IMR-90 (cell line): Measurements from ENCODE around the gene DHH.
A peak's percentile ranks its signal among the peaks of the same experiment; 100 is the strongest.

ENCODE experiments used
- BHLHE40 ChIP-seq: fragments of 150-350 bp; IDR thresholded peaks from 2 replicates; pipeline ENCODE4 v1.6.1; 2016; ENCODE audit warnings: mild to moderate bottlenecking, low read depth, low read length
- CHD1 ChIP-seq: IDR thresholded peaks from 2 replicates; pipeline ENCODE4 v1.6.1; 2012; ENCODE audit warnings: low read depth, low read length, improper control_type of control experiment
- ELK1 ChIP-seq: fragments of 150-350 bp; IDR thresholded peaks from 2 replicates; pipeline ENCODE4 v1.6.1; 2016; ENCODE audit warnings: low read depth, mild to moderate bottlenecking, low read length, moderate library complexity, borderline replicate concordance
- MAFK ChIP-seq: IDR thresholded peaks from 2 replicates; pipeline ENCODE4 v1.6.1; 2012; ENCODE audit warnings: low read depth, low read length, improper control_type of control experiment
- MXI1 ChIP-seq: IDR thresholded peaks from 2 replicates; pipeline ENCODE4 v1.6.1; 2012; ENCODE audit warnings: low read depth, mild to moderate bottlenecking, low read length, moderate library complexity, borderline replicate concordance
- POLR2A ChIP-seq: IDR thresholded peaks from 2 replicates; pipeline ENCODE4 v1.6.1; 2012; ENCODE audit warnings: mild to moderate bottlenecking, low read depth, low read length
- RFX5 ChIP-seq: IDR thresholded peaks from 2 replicates; pipeline ENCODE4 v1.8.0; 2012; ENCODE audit warnings: low read depth, mild to moderate bottlenecking, low read length, moderate library complexity
- SMC3 ChIP-seq: fragments of 150-350 bp; IDR thresholded peaks from 2 replicates; pipeline ENCODE4 v1.6.1; 2016; ENCODE audit warnings: low read depth, mild to moderate bottlenecking, antibody characterized with exemption, low read length, moderate library complexity
- USF2 ChIP-seq: fragments of 150-350 bp; IDR thresholded peaks from 2 replicates; pipeline ENCODE4 v1.6.1; 2017; ENCODE audit warnings: mild to moderate bottlenecking, antibody characterized with exemption, low read length, low read depth
- TF ChIP-seq, protein P1 (sequence below): conservative IDR thresholded peaks from 2 replicates; pipeline ENCODE4 v1.5.1; 2012; ENCODE audit warnings: mild to moderate bottlenecking, low read depth, low read length, improper control_type of control experiment

DNA sequence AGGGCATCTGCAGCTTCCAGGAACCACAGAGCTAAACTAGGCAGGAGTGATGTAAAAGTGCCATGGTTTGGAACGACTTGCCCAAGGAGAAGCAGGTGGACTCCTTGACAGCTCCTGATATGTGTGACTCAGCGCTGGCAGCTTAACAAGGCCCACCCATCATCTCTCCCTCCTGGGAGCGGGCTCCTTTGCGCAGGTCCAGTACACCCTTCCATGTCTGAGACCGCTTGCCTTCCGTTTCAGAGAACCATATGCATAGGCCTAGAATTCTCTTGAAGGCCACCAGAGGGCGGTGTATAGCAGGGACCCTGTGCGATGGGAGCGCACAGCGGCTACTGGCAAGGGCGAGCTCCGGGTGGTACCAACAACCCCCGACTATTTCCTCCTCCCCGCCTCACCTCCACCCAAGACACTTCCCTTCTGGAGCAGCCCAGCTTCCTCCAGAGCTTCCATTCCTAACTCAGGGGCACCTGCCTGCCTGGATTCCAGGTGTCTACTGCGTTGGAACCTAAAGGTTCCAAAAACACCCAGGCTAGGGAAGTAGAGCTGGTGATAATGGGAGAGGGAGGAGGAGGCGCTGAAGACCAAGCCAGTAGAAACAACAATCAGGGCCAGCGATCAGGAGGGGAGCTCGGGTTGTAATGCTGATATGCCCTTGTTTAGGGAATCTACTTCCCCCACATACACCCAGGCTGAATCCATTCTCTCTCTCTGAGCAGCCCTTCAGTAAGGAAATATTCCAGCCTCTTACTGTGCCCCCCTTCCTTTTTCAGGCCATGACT lies 6.3 kb downstream of the DHH start:
- no peak for TF ChIP-seq POLR2A
- no peak for TF ChIP-seq ELK1
- TF ChIP-seq, protein P1, sequence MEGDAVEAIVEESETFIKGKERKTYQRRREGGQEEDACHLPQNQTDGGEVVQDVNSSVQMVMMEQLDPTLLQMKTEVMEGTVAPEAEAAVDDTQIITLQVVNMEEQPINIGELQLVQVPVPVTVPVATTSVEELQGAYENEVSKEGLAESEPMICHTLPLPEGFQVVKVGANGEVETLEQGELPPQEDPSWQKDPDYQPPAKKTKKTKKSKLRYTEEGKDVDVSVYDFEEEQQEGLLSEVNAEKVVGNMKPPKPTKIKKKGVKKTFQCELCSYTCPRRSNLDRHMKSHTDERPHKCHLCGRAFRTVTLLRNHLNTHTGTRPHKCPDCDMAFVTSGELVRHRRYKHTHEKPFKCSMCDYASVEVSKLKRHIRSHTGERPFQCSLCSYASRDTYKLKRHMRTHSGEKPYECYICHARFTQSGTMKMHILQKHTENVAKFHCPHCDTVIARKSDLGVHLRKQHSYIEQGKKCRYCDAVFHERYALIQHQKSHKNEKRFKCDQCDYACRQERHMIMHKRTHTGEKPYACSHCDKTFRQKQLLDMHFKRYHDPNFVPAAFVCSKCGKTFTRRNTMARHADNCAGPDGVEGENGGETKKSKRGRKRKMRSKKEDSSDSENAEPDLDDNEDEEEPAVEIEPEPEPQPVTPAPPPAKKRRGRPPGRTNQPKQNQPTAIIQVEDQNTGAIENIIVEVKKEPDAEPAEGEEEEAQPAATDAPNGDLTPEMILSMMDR, result peak; percentile 90
- TF ChIP-seq CHD1, result no peak
- TF ChIP-seq MXI1, result no peak
- TF ChIP-seq BHLHE40, result no peak
- no peak for TF ChIP-seq USF2
- TF ChIP-seq RFX5, result no peak
- no peak for TF ChIP-seq MAFK
- peak; percentile 74 for TF ChIP-seq SMC3
